GM19351 (cell line): ENCODE results near the gene ZNF561.
"Not testable (repeated sequence)": the region's sequence is repeated elsewhere in the genome, so short reads cannot be mapped to it uniquely, and the experiment has no call there.

Experiments
- ATAC-seq: cut with Tn5 transposase; IDR thresholded peaks from one replicate; pipeline ENCODE4 v1.9.1; 2021; ENCODE audit warnings: mild to moderate bottlenecking, moderate library complexity; ENCODE audit not compliant: unreplicated experiment

Gene ZNF561

DNA sequence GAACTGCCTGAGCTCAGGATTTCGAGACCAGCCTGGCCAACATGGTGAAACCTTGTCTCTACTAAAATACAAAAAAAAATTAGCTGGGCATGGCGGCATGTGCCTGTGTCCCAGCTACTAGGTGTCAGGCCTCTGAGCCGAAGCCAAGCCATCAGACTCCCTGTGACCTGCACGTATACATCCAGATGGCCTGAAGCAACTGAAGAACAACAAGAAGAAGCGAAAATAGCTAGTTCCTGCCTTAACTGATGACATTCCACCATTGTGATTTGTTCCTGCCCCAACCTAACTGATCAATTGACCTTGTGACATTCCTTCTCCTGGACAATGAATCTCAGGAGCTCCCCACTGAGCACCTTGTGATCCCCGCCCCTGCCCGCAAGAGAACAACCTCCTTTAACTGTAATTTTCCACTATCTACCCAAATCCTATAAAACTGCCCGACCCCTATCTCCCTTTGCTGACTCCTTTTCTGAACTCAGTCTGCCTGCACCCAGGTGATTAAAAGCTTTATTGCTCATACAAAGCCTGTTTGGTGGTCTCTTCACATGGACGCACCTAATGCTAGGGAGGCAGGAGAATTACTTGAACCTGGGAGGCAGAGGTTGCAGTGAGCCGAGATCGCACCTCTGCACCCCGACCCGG is 38.8 kb downstream of the ZNF561 start:
- ATAC-seq, result not testable (repeated sequence)

GRCh38 chr19:9580728-9581127 is 40.3 kb downstream of the ZNF561 start:
- ATAC-seq, result no peak

DNA sequence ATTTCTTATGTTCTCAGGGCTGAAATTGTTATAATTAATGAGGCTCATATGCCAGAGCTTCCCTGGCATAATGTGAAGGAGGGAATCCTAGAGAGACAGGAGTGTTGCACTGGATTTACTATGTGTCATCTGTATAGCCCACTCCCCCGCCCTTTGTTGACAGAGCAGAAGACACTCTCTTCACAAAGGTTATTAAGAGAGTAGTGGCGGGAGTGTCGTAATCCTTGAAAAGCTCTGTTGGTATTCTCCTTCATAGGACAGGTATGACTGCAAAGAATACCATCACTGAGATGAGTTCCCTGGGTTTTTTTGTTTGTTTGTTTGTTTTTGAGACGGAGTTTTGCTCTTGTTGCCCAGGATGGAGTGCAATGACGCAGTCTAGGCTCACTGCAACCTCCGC is 50.8 kb downstream of the ZNF561 start:
- no peak for ATAC-seq

DNA sequence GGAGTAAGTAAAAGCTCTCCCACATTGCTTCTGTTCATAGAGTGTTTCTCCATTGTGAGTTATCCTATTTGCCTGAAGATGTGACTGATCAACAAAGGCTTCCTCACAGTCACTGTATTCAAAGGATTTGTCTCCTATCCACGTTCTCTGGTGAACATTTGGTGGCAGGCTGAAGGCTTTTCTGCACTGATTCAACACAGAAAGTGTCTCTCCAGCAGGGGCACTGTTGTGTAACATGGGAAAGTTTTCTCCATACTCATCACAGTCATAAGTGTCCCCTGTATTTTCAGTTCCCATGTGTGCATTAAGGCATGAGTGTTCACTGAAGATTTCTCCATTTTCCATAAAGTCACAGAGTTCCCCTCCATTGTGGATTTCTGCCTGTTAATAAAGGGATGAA is 54.3 kb downstream of the ZNF561 start:
- no peak for ATAC-seq

DNA sequence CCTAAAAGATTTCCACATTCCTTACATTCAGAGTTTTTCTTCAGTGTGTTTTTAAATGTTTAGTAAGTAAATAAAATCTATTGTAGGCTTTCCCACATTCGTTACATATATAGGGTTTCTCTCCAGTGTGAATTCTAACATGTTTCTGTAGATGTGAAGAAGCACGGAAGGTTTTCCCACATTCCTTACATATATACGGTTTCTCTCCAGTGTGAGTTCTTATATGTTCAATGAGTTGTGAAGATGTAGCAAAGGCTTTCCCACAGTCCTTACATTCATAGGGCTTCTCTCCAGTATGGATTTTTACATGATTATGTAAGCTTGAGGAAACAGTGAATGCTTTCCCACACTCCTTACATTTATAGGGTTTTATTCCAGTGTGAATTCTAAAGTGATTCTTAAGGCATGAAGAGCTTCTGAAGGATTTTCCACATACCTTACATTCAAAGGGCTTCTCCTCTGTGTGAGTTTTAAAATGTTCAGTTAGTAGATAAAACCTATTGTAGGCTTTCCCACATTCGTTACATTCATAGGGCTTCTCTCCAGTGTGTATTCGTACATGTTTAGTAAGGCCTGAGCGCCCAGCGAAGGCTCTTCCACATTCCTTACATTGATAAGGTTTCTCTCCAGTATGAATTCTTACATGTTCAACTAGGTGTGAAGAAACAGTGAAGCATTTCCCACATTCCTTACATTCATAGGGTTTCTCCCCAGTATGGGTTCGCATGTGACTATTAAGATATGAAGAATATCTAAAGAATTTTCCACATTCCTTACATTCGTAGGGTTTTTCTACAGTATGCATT is 54.9 kb downstream of the ZNF561 start:
- no peak for ATAC-seq
